GM23338 (cell line): ENCODE data around the gene OLFM1. TPM values are rescaled to one million over a fixed set of nuclear protein-coding genes. Genes with fewer than 3 reads are reported as not detected.

Experiments used
- ATAC-seq: fragments of 200-7000 bp; cut with Tn5 transposase; 3 replicates; pipeline ENCODE4 v1.9.1; 2020
- DNase-seq: peaks from one replicate; pipeline ENCODE4 v3.0.0-alpha.2; 2015; ENCODE audit warnings: low spot score
- H2AFZ ChIP-seq: fragments of 200-600 bp; sonication (generic); 2 replicates; pipeline ENCODE4 v1.8.0; 2016; ENCODE audit warnings: antibody characterized with exemption, mild to moderate bottlenecking, moderate library complexity
- H3F3A ChIP-seq: fragments of 200-600 bp; sonication (generic); replicated peaks from 2 replicates; pipeline ENCODE4 v1.8.0; 2017; ENCODE audit warnings: antibody characterized with exemption, mixed run types, low read depth
- H3K27ac ChIP-seq: fragments of 200-600 bp; sonication (generic); 2 replicates; pipeline ENCODE4 v1.6.1; 2016; ENCODE audit warnings: low read depth
- H3K27me3 ChIP-seq: fragments of 200-600 bp; sonication (generic); 2 replicates; pipeline ENCODE4 v1.8.0; 2016; ENCODE audit warnings: mild to moderate bottlenecking, mixed run types, moderate library complexity; ENCODE audit not compliant: insufficient read depth
- H3K36me3 ChIP-seq: fragments of 200-600 bp; sonication (generic); 2 replicates; pipeline ENCODE4 v1.8.0; 2016; ENCODE audit warnings: mild to moderate bottlenecking; ENCODE audit not compliant: insufficient read depth
- H3K4me1 ChIP-seq: fragments of 200-600 bp; sonication (generic); 2 replicates; pipeline ENCODE4 v1.8.0; 2016; ENCODE audit warnings: mild to moderate bottlenecking, moderate library complexity; ENCODE audit not compliant: insufficient read depth
- H3K4me2 ChIP-seq: fragments of 200-600 bp; sonication (generic); 2 replicates; pipeline ENCODE4 v1.7.1; 2017; ENCODE audit warnings: mixed run types
- H3K4me3 ChIP-seq: fragments of 200-600 bp; sonication (generic); 2 replicates; pipeline ENCODE4 v1.6.1; 2016; ENCODE audit warnings: mixed run types
- H3K79me2 ChIP-seq: fragments of 200-600 bp; sonication (generic); replicated peaks from 2 replicates; pipeline ENCODE4 v1.8.0; 2017; ENCODE audit warnings: mild to moderate bottlenecking; ENCODE audit not compliant: insufficient read depth
- H3K9me2 ChIP-seq: fragments of 200-600 bp; sonication (generic); 2 replicates; pipeline ENCODE4 v1.8.0; 2017; ENCODE audit not compliant: insufficient read depth
- H4K20me1 ChIP-seq: fragments of 200-600 bp; sonication (generic); replicated peaks from 2 replicates; pipeline ENCODE4 v1.8.0; 2017; ENCODE audit warnings: mild to moderate bottlenecking; ENCODE audit not compliant: insufficient read depth
- H3K27ac Mint-ChIP-seq: 2 replicates; pipeline ENCODE4 v1.8.0; 2020; ENCODE audit warnings: inconsistent platforms, mild to moderate bottlenecking, moderate library complexity, mixed read lengths
- H3K27me3 Mint-ChIP-seq: 3 replicates; pipeline ENCODE4 v1.8.0; 2022; ENCODE audit warnings: low read depth, mild to moderate bottlenecking, moderate library complexity, mixed read lengths, inconsistent platforms; ENCODE audit not compliant: insufficient read depth, poor library complexity
- H3K36me3 Mint-ChIP-seq: 3 replicates; pipeline ENCODE4 v1.8.0; 2021; ENCODE audit warnings: low read depth, mild to moderate bottlenecking, inconsistent platforms, moderate library complexity, mixed read lengths
- H3K4me1 Mint-ChIP-seq: 3 replicates; pipeline ENCODE4 v1.8.0; 2020; ENCODE audit warnings: mild to moderate bottlenecking, inconsistent platforms, mixed read lengths
- H3K4me3 Mint-ChIP-seq: 3 replicates; pipeline ENCODE4 v1.8.0; 2021; ENCODE audit warnings: moderate library complexity, mild to moderate bottlenecking, inconsistent platforms, mixed read lengths
- H3K9me3 Mint-ChIP-seq: 3 replicates; pipeline ENCODE4 v1.8.0; 2020; ENCODE audit warnings: moderate library complexity, mild to moderate bottlenecking, inconsistent platforms, mixed read lengths
- CREB1 ChIP-seq: fragments of 250-450 bp; sonication (Bioruptor Pico); IDR thresholded peaks from 2 replicates; pipeline ENCODE4 v1.5.0; 2020; ENCODE audit warnings: low read depth, mild to moderate bottlenecking, moderate library complexity
- CTCF ChIP-seq, 2 experiments: fragments of 200-600 bp in 1 of 2; sonication (generic) in 1 of 2; conservative IDR thresholded peaks; 2 replicates each; pipeline versions ENCODE4 v1.5.1 to v1.6.1; 2016 to 2017; ENCODE audit warnings: antibody characterized with exemption in 2 of 2, low read depth in 2 of 2, mild to moderate bottlenecking in 2 of 2, moderate library complexity in 1 of 2
- EZH2 ChIP-seq: fragments of 200-600 bp; sonication (generic); IDR thresholded peaks from one replicate; pipeline ENCODE4 v1.8.0; 2017; ENCODE audit warnings: antibody characterized with exemption, mild to moderate bottlenecking, low read depth; ENCODE audit not compliant: unreplicated experiment
- EZH2phosphoT487 ChIP-seq: fragments of 200-600 bp; sonication (generic); IDR thresholded peaks from one replicate; pipeline ENCODE4 v1.8.1; 2018; ENCODE audit warnings: antibody characterized with exemption; ENCODE audit not compliant: unreplicated experiment
- JUNB ChIP-seq: IDR thresholded peaks from one replicate; pipeline ENCODE4 v1.6.1; 2016; ENCODE audit warnings: antibody characterized with exemption; ENCODE audit not compliant: unreplicated experiment
- POLR2AphosphoS5 ChIP-seq: IDR thresholded peaks from 2 replicates; pipeline ENCODE4 v1.6.1; 2016; ENCODE audit warnings: antibody characterized with exemption, low read depth
- REST ChIP-seq: IDR thresholded peaks from one replicate; pipeline ENCODE4 v1.6.1; 2018; ENCODE audit warnings: antibody characterized with exemption; ENCODE audit not compliant: unreplicated experiment
- STAT1 ChIP-seq: IDR thresholded peaks from one replicate; pipeline ENCODE4 v1.6.1; 2016; ENCODE audit warnings: antibody characterized with exemption; ENCODE audit not compliant: unreplicated experiment
- ZNF462 ChIP-seq: fragments of 250-450 bp; sonication (Bioruptor Pico); IDR thresholded peaks from 2 replicates; pipeline ENCODE4 v1.5.0; 2020; ENCODE audit warnings: mild to moderate bottlenecking, moderate library complexity
- polyA plus RNA-seq: library from polyadenylated mRNA; unstranded; fragments of >200 nt; fragmentation: Nextera tagmentation; extraction: Ambion mirVana; gene quantifications from 2 replicates; pipeline ENCODE4 v1.2.1, GENCODE V29; 2016
- total RNA-seq: library from RNA; depleted of rRNA; stranded (reverse); fragments of >200 nt; shearing (Covaris generic); gene quantifications from 2 replicates; pipeline ENCODE4 v1.2.3, GENCODE V29; 2014

OLFM1 gene
- total and polyA plus RNA-seq, 2 experiments from 2014 or later = 20.6 to 40.1 TPM

- TF ChIP-seq REST = no peak
- no peak for TF ChIP-seq EZH2
- TF ChIP-seq ZNF462 (CRISPR knock-in tag) = no peak
- TF ChIP-seq CREB1 (CRISPR knock-in tag) = no peak
- TF ChIP-seq EZH2phosphoT487 = no peak
- TF ChIP-seq POLR2AphosphoS5 = no peak
- no peak for TF ChIP-seq STAT1
- no peak for TF ChIP-seq JUNB
- no peak for TF ChIP-seq CTCF (conservative IDR thresholded peaks at IDR 0.05; ENCODE audit: low read depth in 2 of 2)
- peaks cover 25% of the 10 kb centered on the region for H3K4me1 Mint-ChIP-seq
- ATAC-seq (no peak), DNase-seq (no peak)
- peaks cover 5% of the 10 kb centered on the region; the same call in 1 of the 2 replicates for H3K4me1 ChIP-seq
- H3K27ac ChIP-seq = no peak overlapping the region
- H3K27ac Mint-ChIP-seq = no peak overlapping the region
- H3K9me2 ChIP-seq = no peaks in the 10 kb centered on the region
- no peak overlapping the region for H2AFZ ChIP-seq
- H3K4me2 ChIP-seq = no peak overlapping the region
- no peaks in the 10 kb centered on the region; the same call in 2 of the 3 replicates for H3K9me3 Mint-ChIP-seq
- H3K36me3 Mint-ChIP-seq = no peaks in the 10 kb centered on the region
- H3K27me3 ChIP-seq = peaks cover 13% of the 10 kb centered on the region
- no peaks in the 10 kb centered on the region for H3F3A ChIP-seq
- H3K4me3 Mint-ChIP-seq = no peak overlapping the region
- H3K4me3 ChIP-seq = no peak overlapping the region
- no peaks in the 10 kb centered on the region for H3K36me3 ChIP-seq
- H3K79me2 ChIP-seq = no peaks in the 10 kb centered on the region
- peaks cover 26% of the 10 kb centered on the region for H3K27me3 Mint-ChIP-seq
- H4K20me1 ChIP-seq = peaks cover 6% of the 10 kb centered on the region
Measured at GRCh38 chr9:135073741-135074305, 13.6 kb upstream of the OLFM1 start.
